ENCODE measurements around the gene ZNF790. TPM values are rescaled to one million over a fixed set of nuclear protein-coding genes. Genes with fewer than 3 reads are reported as not detected.
A peak's percentile ranks its signal among the peaks of the same experiment; 100 is the strongest.

The ZNF790 gene
- total RNA-seq, 1 experiment from 2014 or later: 6.8 TPM

- 0 out of 2 replicates have a peak, but pooled peaks cover 5% of the 10 kb centered on the region for H3K9me3 Mint-ChIP-seq
- H3K4me1 Mint-ChIP-seq: peaks cover 3% of the 10 kb centered on the region
- DNase-seq (ENCODE audit: low spot score) (no peak), ATAC-seq (no peak)
- H3K27me3 Mint-ChIP-seq (ENCODE audit: low read depth): no peaks in the 10 kb centered on the region
- H3K36me3 Mint-ChIP-seq: peaks cover 15% of the 10 kb centered on the region
- H3K4me3 Mint-ChIP-seq: no peak overlapping the region
- H3K27ac Mint-ChIP-seq: no peak overlapping the region
- TF ChIP-seq MXD4 (CRISPR knock-in tag; IDR thresholded peaks at IDR 0.05; ENCODE audit: borderline replicate concordance) (no peak), ZNF317 (CRISPR knock-in tag; IDR thresholded peaks at IDR 0.05; ENCODE audit: borderline replicate concordance, low read depth) (no peak), GTF2I (CRISPR knock-in tag; conservative IDR thresholded peaks at IDR 0.05) (no peak), NFE2L1 (CRISPR knock-in tag; IDR thresholded peaks at IDR 0.05) (no peak), ZNF396 (CRISPR knock-in tag; IDR thresholded peaks at IDR 0.05; ENCODE audit: borderline replicate concordance) (no peak), RORB (CRISPR knock-in tag; IDR thresholded peaks at IDR 0.05) (no peak), PRDM15 (CRISPR knock-in tag; IDR thresholded peaks at IDR 0.05) (no peak), ATF2 (CRISPR knock-in tag; IDR thresholded peaks at IDR 0.05; ENCODE audit: borderline replicate concordance, low read depth) (no peak), SOX15 (CRISPR knock-in tag; IDR thresholded peaks at IDR 0.05) (no peak), NFATC4 (CRISPR knock-in tag; IDR thresholded peaks at IDR 0.05) (no peak), ELF4 (CRISPR knock-in tag; IDR thresholded peaks at IDR 0.05; ENCODE audit: low read depth) (no peak)
- TF ChIP-seq, protein P1, sequence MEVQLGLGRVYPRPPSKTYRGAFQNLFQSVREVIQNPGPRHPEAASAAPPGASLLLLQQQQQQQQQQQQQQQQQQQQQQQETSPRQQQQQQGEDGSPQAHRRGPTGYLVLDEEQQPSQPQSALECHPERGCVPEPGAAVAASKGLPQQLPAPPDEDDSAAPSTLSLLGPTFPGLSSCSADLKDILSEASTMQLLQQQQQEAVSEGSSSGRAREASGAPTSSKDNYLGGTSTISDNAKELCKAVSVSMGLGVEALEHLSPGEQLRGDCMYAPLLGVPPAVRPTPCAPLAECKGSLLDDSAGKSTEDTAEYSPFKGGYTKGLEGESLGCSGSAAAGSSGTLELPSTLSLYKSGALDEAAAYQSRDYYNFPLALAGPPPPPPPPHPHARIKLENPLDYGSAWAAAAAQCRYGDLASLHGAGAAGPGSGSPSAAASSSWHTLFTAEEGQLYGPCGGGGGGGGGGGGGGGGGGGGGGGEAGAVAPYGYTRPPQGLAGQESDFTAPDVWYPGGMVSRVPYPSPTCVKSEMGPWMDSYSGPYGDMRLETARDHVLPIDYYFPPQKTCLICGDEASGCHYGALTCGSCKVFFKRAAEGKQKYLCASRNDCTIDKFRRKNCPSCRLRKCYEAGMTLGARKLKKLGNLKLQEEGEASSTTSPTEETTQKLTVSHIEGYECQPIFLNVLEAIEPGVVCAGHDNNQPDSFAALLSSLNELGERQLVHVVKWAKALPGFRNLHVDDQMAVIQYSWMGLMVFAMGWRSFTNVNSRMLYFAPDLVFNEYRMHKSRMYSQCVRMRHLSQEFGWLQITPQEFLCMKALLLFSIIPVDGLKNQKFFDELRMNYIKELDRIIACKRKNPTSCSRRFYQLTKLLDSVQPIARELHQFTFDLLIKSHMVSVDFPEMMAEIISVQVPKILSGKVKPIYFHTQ (CRISPR knock-in tag; IDR thresholded peaks at IDR 0.05): no peak
- ChIA-PET POLR2A (interaction anchor here (0.6 kb wide), 1 partner anchor 204 kb away, joined by 3 read pairs; no protein-coding TSS in a partner anchor), CTCF (no interaction called here)
These were observed 9.8 kb upstream of the ZNF790 start for GRCh38 chr19:36847968-36848367.

- Mint-ChIP-seq H3K27ac (0 out of 2 replicates have a peak overlapping the region, but pooled peaks have one; percentile 24), H3K27me3 (ENCODE audit: low read depth) (no peaks in the 10 kb centered on the region), H3K36me3 (peaks cover 14% of the 10 kb centered on the region), H3K4me1 (peaks cover 5% of the 10 kb centered on the region; the same call in 1 of the 2 replicates), H3K9me3 (peaks cover 7% of the 10 kb centered on the region), H3K4me3 (no peak overlapping the region)
- ChIA-PET CTCF (interaction anchor here (3.2 kb wide), 1 partner anchor 12 kb away, joined by 16 read pairs; the partner anchor contains the start of gene ZNF345), POLR2A (interaction anchor here (0.8 to 3.4 kb wide), 3 partner anchors 11 to 47 kb away, joined by 3 to 35 read pairs (median 3); partner anchors contain the start of gene ZNF345)
- peak; percentile 32 for ATAC-seq
- DNase-seq (ENCODE audit: low spot score): no peak
- no peak for TF ChIP-seq EMX1 (CRISPR knock-in tag; IDR thresholded peaks at IDR 0.05)
- TF ChIP-seq AFF4 (CRISPR knock-in tag; IDR thresholded peaks at IDR 0.05; ENCODE audit: borderline replicate concordance): no peak
- TF ChIP-seq ETV6 (CRISPR knock-in tag; IDR thresholded peaks at IDR 0.05): no peak
- no peak for TF ChIP-seq GRHL2 (CRISPR knock-in tag; IDR thresholded peaks at IDR 0.05; ENCODE audit: insufficient replicate concordance, severe bottlenecking)
- no peak for TF ChIP-seq GTF2I (CRISPR knock-in tag; conservative IDR thresholded peaks at IDR 0.05)
- TF ChIP-seq NR1H2 (CRISPR knock-in tag; IDR thresholded peaks at IDR 0.05): no peak
- no peak for TF ChIP-seq FOXK1 (CRISPR knock-in tag; IDR thresholded peaks at IDR 0.05)
- TF ChIP-seq JUN (CRISPR knock-in tag; IDR thresholded peaks at IDR 0.05): no peak
- no peak for TF ChIP-seq PRDM15 (CRISPR knock-in tag; IDR thresholded peaks at IDR 0.05)
- TF ChIP-seq JAZF1 (CRISPR knock-in tag; IDR thresholded peaks at IDR 0.05): no peak
These were observed 667 bp upstream of the ZNF790 start for GRCh38 chr19:36838784-36839324.

All from WTC11 (cell line).